Right forelimb (tissue), 1 donor: ENCODE measurements around the gene PCK2.
"Not testable (repeated sequence)": the region's sequence is repeated elsewhere in the genome, so short reads cannot be mapped to it uniquely, and the experiment has no call there.

ENCODE experiments used
- DNase-seq: peaks from one replicate; pipeline ENCODE4 v3.0.0-alpha.2; 2018

Gene PCK2

DNA sequence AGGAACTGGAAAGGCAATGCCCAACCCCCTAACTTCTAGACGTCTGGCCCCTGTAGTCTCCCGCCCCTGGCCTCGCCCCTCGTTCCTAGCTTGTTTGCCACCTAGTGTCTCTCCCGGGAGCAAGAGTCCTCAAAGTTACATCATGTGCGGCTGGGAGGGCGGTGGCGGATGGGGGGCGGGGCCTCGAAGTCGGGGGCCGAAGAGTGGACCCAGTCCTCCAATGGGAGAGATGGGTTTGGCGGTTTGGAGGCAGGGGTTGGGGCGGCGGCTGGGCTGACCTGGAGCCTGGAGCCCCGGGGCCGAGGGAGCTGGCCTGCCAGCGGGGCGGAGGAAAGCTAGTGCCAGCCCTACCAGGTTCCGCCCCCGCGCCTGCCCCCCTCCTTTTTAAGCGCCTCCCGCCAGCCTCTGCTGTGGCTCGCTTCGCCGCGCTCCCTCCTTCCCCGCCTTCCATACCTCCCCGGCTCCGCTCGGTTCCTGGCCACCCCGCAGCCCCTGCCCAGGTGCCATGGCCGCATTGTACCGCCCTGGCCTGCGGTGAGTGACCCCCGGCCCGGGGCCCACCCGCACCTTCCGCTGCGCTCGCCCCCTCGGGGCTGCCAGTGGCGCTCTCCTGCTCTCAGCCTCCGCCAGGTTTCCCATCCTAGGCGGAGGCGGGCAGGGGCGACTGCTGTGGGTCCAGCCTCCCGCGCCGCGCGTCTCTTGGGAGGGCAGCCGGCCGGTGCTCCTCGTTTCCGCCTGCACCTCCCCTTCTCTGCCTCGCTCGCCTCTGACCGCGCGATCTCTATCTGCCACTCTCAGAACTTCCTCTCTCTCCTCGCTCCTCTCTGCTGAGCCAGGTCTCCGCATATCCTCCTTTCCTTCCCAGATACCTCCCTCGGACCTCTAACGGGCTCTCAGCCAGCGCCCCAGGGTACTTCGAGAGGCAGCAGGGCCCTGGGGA is at the start of gene PCK2:
Gene PCK2 (plus strand): TSS at position 411 of the 940 bp plus-strand sequence. CDS start 95 bp downstream, at position 506.
- peak; percentile 87 for DNase-seq

DNA sequence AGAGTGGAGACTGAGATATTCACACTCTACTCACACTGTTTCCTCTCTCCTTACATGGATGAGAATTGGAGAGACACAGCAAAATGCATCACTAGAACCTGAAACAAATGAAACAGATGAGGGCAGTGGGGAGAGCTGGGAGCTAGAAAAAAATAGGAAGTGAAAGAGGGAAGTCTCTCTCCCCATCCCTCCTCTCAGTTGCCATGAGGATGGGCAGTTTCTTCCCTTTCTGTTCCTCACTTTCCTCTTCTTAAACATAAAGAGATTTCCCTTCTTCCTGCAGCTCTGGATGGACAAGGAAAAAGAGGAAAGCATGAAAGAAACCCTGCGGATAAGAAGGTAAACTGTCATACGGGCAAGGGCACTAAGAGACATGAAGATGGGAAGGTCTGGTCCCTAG is 45.1 kb upstream of the PCK2 start:
- not testable (repeated sequence) for DNase-seq

DNA sequence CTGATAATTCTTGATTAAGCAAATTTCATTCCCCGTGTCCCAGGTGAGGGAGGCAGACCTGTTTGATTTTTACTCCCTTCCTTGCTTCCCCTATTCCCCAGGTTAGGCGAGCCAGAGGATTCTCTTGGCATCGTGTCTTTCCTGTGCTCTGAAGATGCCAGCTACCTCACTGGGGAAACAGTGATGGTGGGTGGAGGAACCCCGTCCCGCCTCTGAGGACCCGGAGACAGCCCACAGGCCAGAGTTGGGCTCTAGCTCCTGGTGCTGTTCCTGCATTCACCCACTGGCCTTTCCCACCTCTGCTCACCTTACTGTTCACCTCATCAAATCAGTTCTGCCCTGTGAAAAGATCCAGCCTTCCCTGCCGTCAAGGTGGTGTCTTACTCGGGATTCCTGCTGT is 43.4 kb upstream of the PCK2 start:
- DNase-seq: peak; percentile 35

DNA sequence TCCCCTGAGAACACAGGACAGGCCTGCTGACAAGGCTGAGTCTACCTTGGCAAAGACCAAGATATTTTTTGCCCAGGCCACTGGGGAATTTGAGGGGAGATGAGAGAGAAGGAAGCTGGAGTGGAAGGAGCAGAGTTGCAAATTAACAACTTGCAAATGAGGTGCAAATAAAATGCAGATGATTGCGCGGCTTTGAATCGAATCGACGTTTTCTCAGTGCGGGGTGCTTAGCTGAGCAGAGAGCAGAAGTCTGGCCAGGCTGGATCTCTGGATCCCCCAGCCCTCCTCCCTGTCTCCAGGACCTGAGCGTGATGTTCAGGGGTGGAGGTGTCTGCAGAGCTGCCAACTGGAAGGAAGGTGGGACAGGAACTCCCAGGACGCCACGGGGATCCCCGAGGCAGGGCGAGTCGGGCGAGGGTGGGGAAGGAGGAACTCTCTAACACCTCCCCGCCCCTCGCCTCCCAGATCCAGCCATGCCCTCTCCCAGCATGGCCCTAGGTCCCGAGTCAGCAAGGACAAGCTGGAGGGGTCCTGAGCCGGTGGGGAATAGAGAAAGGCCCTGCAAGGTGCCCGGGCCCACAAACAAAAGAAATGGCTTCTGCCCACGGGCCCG is 42.8 kb upstream of the PCK2 start:
- DNase-seq: no peak

DNA sequence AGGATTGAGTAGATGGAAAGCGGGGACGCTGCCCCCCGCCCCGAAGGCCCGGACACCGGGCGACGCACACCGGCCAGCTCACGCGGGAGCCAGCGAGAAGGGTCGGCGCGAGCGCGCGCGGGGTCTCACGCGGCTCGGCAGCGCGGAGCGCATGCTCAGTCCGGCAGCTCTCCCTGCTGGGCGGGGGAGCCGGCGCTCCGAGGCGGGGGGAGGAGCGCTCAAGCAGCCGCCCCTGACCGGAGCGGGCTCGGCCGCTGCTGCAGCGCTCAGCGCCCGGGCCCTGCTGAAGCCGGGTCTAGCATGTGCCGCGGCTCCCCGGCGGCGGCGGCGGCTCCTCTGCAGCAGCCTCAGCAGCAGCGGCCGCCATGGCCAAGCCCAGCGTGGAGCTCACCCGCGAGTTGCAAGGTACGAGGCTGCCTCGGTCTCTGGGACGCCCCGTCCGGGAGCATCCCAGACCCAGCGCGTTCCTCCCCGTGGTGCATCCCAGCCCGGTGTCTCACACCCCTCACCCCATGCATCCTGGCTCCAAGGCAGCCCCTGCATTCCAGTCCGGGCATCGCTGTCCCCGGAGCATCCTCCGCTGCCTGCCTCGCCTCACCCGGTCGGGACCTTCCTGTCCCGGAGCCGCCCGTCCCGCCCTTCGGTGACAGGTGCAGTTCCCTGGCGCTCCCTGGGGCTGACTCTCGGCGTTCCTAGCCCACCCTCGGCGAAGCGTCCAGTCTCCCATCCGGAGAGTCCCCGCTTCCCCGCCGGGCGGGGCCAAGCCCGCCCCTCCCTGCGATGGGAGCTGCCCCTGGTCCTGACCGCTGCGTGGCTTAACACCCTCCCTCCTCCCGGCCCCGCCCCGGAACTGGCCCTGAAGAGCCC is 42.1 kb upstream of the PCK2 start, which contains the start of gene CARMIL3:
Gene CARMIL3 (plus strand): TSS at position 221 of the 867 bp plus-strand sequence. CDS start 145 bp downstream, at position 366.
- peak; percentile 77 for DNase-seq

DNA sequence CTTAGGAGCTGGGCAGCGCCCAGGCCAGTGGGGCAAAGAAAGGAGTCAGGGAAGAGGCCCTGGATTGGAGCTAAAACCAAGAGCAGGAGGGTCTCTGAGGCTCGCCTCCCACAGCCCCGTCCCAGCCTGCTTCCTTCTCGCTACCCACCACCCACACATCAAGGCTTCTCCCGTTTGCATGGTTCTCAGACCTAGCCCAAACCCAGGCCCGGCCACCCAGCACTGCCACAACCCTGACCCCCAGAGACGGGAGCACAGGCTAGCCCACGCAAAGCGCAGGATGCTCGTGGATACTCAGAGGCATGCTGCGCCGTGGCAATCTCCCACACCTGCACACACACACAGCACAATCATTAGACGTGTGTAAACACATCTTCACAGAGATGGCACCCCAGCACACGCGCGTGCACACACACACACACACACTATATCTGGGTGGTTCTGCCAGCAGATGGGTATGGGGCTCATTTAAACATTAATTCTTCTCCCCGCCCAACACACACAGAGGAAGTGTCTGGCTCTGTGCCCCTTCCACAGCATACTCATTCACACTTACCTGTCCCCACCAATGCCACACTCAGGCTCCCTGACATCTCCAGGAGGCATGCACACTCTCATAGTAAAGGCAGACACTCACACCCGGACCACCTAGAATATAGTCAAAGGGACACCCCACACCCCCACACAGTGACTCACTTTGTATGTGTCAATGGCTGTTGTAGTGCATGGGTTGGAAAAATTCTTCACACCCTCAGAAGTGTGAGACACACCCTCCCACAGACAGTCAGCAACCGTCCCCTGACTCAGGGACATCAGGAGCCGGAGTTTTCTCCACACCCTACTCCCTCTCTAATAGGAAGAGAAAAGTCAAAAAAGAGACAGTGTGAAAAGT is 41.2 kb upstream of the PCK2 start:
- DNase-seq: no peak

DNA sequence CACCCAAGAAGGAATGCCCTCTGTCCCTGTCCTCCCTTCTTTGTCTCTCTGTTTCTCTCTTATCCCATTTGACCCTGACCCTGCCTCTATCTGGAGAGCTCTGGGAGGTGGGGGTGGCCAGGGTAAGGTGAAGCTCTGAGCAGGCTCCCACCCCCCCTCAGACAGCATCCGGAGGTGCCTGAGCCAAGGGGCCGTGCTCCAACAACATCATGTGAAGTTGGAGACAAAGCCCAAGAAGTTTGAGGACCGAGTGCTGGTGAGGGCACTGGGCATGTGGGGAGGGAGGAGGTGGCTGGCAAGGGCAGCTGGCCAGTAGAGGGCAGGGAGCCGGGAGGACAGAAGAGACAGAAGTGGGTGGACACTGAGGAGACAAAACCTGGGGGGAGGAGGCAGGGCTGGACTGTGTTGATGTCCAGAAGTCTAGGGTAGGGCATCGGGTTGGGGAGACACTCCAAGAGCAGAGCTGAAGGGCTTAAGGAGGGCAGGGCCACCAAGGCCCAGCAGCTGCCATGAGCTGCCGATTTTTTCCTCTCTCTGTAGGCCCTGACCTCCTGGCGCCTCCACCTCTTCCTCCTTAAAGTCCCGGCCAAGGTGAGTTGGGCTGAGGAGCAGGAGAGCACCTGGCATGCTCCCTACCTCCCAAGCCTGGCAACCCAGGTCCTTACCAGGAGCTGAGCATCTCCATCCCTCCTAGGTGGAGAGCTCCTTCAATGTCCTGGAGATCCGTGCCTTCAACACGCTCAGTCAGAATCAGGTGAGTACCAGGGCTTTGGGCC is 40.4 kb upstream of the PCK2 start:
- DNase-seq: no peak

DNA sequence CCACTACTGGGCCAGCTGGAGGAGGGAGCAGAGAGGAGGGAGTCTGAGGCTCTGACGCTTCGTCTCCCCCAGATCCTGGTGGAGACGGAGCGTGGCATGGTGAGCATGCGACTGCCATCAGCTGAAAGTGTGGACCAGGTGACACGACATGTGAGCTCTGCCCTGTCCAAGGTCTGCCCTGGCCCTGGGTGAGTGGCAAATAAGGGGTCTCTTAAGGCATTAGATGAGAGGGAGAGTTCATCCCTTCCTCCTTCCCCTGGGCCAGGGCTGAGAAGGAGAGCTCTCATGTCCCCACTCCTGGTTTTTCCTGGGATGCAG is 39.8 kb upstream of the PCK2 start:
- DNase-seq: no peak

DNA sequence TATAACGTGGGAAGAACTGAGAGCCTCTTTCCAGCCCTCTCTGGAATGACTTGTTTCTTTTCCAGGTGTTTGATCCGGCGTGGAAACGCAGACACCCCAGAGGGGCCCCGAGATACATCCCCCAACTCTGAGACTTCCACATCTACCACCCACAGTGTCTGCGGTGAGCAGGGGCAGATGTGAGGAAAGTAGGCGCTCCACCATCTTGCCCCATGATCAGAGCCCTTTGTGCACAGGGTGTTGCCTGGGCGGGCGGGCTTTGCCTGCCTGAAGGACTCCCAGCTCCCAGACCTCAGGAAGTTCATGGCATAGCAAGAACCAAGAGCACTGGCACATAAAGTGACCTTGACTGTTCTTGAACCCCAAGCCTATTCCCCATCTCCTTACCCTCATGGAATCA is 39.5 kb upstream of the PCK2 start:
- DNase-seq: no peak

DNA sequence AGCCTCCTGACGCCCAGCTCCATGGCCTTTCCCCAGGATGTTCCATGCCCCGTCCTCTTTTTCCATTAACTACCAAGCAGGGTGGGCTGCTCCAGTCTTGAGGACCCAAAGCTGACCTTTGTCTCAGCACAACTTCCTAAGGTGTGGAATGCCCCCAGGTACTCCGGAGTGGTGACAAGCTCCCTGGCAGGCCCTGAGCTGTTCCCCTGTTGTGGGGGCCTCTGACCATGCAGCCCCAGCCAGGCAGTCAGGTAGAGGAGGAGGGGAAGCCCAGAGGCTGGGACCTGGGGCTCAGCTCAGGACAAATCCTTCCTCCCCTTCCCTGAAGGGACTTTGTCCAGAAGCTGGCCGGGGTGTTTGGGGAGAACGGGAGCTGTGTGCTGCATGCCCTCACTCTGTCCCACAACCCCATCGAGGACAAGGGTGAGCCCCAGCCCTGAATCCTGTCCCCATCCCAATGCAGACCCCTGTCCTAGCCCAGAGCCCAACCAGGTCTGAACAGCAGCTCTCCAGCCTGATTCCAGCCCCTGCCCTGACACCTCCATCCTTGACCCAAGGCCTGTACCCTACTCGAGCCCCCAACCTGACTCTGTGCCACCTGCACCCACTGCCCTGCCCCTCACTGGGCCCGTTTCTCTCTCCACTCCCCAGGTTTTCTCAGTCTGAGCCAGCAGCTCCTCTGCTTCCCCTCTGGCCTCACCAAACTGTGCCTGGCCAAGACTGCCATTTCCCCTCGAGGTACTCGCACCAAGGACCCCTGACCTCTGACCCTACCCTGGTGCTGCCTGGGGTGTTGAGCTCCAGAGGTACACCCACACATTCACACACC is 37.9 kb upstream of the PCK2 start:
- DNase-seq: no peak

DNA sequence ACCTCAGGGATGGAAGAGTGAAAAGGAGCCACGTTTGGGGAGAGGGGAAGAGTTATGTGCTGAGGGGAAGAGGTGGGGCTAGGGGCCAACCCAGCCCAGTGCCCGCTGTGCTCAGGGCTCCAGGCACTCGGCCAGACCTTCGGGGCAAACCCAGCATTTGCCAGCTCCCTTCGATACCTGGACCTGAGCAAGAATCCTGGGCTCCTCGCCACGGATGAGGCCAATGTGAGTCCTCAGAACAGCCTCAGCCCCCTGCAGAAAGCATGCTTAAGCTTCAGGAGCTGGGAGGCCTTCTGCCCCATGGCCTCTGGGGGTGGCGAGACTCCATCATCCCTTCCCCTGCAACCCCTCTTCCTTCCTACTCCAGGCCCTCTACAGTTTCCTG is 37.3 kb upstream of the PCK2 start:
- no peak for DNase-seq

DNA sequence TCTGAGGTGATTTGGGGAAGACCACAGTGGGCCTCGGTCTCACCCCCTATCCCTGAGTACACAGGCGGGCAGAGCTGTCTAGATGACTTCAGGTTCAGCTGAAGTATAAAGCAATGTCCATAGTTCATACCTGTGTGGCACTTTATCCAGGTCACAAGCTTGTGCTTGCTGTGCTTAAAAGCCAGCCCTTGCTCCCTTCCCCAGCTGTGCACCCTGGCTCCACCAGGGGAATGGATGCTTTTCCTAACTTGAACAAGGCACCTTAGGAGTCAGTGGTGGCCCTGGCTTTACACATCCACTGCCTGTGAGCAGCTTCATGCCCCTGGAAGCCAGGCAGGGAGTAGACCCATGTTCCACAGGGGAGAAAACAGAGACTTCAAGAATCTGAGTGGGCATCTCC is 36.8 kb upstream of the PCK2 start:
- no peak for DNase-seq

DNA sequence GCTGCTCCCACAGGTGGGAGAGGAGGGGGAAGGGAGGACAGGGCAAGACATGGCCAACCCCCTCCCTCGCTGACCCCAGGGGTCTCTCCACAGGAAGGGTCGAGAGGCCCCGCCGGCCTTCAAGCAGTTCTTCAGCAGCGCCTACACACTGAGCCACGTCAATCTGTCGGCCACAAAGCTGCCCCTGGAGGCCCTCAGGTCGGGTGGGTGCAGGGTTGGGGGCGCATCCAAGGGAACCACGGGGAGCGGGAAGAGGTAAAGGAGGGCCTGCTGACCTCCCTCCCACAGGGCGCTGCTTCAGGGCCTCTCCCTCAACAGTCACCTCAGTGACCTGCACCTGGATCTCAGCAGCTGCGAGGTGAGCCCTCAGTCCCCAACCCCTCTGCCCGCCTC is 36.2 kb upstream of the PCK2 start:
- DNase-seq: no peak

DNA sequence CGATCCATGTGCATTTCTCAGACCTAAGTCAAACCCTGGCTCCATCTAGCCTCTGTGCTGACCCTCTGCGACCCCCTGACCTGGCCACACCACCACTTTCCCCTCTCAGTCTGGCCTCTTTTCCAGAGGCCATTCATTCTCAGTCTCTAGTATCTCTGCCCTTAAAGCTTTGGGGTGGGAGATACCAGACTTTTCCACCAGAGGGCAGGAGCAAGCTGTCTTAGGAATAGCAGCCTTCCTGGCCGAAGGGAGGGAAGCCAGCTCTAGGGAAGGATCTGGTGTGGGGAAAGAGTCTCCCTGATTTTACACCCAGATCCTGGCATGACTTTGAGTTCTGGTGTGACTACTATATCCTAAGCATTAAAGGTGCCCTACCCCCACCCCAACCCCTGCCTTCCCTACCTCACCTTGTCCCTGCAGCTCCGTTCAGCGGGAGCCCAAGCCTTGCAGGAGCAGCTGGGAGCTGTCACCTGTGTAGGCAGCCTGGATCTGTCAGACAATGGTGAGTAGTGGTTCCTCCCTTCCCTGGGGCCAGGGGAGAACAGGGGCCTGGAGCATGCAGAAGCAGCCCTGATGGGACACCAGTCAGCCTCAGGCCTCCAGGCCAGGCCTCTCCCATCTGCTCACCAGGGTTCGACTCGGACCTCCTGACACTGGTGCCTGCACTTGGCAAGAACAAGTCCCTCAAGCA is 35.7 kb upstream of the PCK2 start:
- peak; percentile 80 for DNase-seq

DNA sequence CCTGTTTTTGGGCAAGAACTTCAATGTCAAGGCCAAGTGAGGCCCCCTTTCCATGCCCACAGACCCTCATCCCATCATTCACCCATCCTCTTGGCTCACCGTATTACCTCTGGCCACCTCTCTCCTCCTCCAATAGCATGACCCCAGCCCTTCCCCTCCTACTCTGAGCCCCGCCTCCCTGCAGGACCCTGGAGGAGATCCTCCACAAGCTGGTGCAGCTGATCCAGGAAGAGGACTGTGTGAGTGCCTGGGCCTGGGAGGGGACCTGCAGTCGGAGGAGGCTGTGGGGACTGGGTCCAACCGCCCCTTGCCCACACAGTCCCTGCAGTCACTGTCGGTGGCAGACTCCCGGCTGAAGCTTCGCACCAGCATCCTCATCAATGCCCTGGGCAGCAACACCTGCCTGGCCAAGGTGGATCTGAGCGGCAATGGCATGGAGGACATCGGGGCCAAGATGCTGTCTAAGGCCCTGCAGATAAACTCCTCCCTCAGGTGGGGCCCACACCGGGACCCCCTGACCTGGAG is 35.1 kb upstream of the PCK2 start:
- no peak for DNase-seq

DNA sequence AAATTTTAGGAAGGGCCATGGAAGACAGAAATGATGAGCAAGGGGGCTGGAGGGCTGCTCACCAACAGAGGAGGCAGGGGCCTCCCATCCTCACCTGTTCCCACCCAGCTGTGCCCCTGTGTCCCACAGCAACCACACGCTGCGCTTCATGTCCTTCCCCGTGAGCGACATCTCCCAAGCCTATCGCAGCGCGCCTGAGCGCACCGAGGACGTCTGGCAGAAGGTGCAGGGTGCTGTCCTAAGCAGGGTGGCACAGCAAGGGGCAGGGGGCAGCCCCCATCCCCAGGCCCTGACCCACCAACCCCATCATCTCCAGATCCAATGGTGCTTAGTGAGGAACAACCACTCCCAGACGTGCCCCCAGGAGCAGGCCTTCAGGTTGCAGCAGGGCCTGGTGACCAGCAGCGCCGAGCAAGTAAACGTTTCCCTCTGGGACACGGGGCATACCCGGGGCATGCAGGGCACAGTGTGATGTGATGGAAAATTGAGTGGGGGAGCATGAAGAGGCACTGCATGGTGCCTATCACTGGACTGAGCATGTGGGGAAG is 34.2 kb upstream of the PCK2 start:
- DNase-seq: no peak

DNA sequence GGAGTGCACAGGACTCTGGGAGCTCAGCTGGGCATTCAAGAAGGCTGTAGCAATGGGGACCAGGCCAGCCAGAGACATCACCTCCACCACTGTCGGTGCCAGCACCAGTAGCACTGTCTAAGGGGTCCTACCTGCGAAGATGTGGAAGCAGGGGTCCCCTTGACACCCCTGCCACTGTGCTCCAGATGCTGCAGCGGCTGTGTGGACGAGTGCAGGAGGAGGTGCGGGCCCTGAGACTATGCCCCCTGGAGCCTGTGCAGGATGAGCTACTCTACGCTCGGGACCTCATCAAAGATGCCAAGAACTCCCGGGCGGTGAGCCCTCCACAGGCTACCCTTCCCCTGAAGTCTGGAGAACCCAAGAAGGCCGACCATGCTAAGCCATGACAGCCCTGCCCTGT is 33.7 kb upstream of the PCK2 start:
- DNase-seq: no peak

DNA sequence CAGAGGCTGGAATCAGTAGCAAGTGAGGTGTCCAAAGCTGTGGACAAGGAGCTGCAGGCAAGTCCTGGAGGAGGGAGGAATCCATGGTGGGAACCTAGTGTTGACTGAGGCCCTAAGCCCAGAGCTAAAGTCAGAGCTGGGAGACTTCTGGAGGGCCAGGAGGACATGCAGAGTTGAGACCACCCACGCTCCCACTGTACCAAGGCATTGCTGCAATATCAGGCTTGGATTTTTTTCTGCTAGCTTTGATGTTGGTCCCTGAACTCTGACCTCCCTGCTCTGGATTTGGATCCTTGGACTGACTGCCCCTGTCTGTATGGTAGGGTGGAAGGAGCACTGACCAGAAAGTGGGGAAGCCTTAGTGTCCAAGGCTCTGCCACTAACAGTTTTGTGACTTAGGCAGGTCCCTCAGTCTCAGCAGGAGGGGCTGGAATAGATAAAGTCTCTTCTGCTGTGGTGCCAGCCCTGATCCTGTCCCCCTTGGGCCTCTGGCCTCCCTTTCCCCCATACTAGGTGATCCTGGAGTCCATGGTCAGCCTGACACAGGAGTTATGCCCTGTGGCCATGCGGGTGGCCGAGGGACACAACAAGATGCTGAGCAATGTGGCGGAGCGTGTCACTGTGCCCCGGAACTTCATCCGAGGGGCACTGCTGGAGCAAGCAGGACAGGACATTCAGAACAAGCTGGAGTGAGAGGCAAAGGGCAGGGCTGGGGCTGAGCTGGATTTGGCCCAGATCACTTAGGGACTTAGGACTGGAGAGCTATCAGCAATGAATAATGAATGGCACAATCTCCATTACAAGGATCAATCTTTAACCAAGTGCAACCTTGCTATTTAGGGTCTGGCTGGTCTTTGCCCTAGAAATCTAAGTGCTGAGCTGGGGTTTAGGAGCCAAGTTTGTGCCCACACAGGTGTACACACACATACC is 32.9 kb upstream of the PCK2 start:
- DNase-seq: no peak
